CD1c-positive myeloid dendritic cell (primary cell): ENCODE measurements around the gene DIS3L2.

Source experiments
- DNase-seq: peaks from one replicate; pipeline ENCODE4 v3.0.0-alpha.2; 2016; ENCODE audit errors: extremely low spot score

The DIS3L2 gene

DNA sequence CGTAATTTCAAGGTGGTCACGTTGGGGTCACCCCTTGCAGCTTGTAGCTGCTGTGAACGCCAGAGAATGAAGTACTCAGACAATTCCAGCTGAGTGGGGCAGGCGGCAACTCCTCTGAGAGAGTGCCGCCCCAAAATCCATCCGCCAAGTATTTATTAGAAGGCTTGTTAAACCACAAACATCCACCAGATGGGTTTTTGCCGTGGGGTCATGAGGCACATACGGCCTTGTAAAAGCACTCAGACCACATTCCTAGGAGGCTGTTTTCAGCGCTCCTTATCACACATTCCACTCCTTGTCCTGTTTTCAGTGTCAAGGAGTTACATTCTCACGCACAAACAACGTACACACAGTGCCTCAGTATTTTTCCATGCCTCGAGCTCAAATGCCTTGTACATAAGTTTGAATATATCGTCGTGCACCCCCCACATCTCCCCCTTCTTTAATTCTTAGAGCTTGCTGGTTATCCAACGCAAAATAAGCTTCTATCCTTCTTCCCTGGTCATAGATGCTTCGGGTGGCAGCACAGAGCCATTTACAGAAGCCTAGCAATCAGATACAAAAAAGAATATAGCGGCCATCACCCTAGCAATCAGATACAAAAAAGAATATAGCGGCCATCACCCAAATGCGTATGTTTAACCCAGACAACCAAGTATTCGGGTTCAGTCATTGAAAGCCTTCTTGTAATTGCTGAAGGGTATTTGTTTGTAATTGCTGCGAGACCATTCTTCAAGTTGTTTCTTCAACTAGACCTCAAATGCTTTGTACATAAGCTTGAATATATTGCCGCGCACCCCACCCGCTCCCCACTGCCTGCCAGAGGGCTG is 424.4 kb downstream of the DIS3L2 start:
- DNase-seq, result no peak

DNA sequence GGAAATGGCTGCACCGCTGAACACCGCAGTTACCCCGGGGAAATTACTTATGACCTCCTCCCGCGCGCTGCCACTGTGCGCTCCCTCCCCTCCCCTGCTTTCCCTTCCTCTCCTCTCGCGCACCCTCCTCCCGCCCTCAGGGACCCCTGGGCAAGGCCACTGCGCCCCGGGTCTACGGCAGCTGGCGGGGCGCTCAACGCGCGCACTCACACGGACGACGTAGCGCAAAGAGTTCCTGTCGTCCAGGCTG is 424.9 kb downstream of the DIS3L2 start:
- DNase-seq, result no peak
